DMS 273 (cell line): ENCODE measurements around the gene FMR1NB.

Source experiments
- DNase-seq: peaks from one replicate; lab custom pipeline; 2025; ENCODE audit not compliant: unreplicated experiment; lab: John Stamatoyannopoulos, UW

The FMR1NB gene

GRCh38 chrX:147981038-147981752 lies at the start of gene FMR1NB:
FMR1NB (plus strand) TSS chrX:147981337; CDS start chrX:147981403, 66 bp downstream.
- no peak for DNase-seq

- DNase-seq, result no peak
Observed at GRCh38 chrX:147933815-147934214, 47.3 kb upstream of the FMR1NB start.

- DNase-seq, result no peak
Observed at GRCh38 chrX:147935156-147935758, 45.9 kb upstream of the FMR1NB start.

- DNase-seq, result no peak
Observed at GRCh38 chrX:147945286-147945685, 35.9 kb upstream of the FMR1NB start.

GRCh38 chrX:147948531-147948930 lies 32.6 kb upstream of the FMR1NB start:
- no peak for DNase-seq

- no peak for DNase-seq
Observed at GRCh38 chrX:147950352-147950751, 30.8 kb upstream of the FMR1NB start.

GRCh38 chrX:147953976-147954375 lies 27.2 kb upstream of the FMR1NB start:
- peak; percentile 14 for DNase-seq

- DNase-seq, result no peak
Observed at GRCh38 chrX:147957291-147957690, 23.8 kb upstream of the FMR1NB start.

- no peak for DNase-seq
Observed at GRCh38 chrX:147958291-147958690, 22.8 kb upstream of the FMR1NB start.

GRCh38 chrX:147960722-147961121 lies 20.4 kb upstream of the FMR1NB start:
- no peak for DNase-seq

GRCh38 chrX:147962476-147962875 lies 18.7 kb upstream of the FMR1NB start:
- DNase-seq, result no peak

- DNase-seq, result no peak
Observed at GRCh38 chrX:147978931-147979330, 2.2 kb upstream of the FMR1NB start.

GRCh38 chrX:148020329-148020728 lies 39.2 kb downstream of the FMR1NB start:
- no peak for DNase-seq

GRCh38 chrX:148024425-148025148 lies 43.5 kb downstream of the FMR1NB start:
- DNase-seq, result no peak

GRCh38 chrX:148035380-148035779 lies 54.2 kb downstream of the FMR1NB start:
- no peak for DNase-seq

- no peak for DNase-seq
Observed at GRCh38 chrX:148037020-148037419, 55.9 kb downstream of the FMR1NB start.

GRCh38 chrX:148043271-148043855 lies 62.2 kb downstream of the FMR1NB start:
- DNase-seq, result no peak

GRCh38 chrX:148047200-148047599 lies 66.1 kb downstream of the FMR1NB start:
- no peak for DNase-seq

- peak; percentile 79 for DNase-seq
Observed at GRCh38 chrX:148049441-148049840, 68.3 kb downstream of the FMR1NB start.

GRCh38 chrX:148051973-148052372 lies 70.8 kb downstream of the FMR1NB start:
- DNase-seq, result no peak

GRCh38 chrX:148067285-148067684 lies 86.1 kb downstream of the FMR1NB start:
- DNase-seq, result no peak
